SH-SY5Y (cell line): ENCODE measurements around the gene ZNF415.

ENCODE experiments used
- GATA2 ChIP-seq: IDR thresholded peaks from 2 replicates; pipeline ENCODE4 v1.6.1; 2011; ENCODE audit warnings: mild to moderate bottlenecking, low read depth, low read length
- GATA3 ChIP-seq: IDR thresholded peaks from 2 replicates; pipeline ENCODE4 v1.6.1; 2011; ENCODE audit warnings: low read depth, mild to moderate bottlenecking, low read length, moderate library complexity

The ZNF415 gene

GRCh38 chr19:53130506-53130905 lies 2.2 kb downstream of the ZNF415 start:
- TF ChIP-seq GATA2 (no peak), GATA3 (no peak)

DNA sequence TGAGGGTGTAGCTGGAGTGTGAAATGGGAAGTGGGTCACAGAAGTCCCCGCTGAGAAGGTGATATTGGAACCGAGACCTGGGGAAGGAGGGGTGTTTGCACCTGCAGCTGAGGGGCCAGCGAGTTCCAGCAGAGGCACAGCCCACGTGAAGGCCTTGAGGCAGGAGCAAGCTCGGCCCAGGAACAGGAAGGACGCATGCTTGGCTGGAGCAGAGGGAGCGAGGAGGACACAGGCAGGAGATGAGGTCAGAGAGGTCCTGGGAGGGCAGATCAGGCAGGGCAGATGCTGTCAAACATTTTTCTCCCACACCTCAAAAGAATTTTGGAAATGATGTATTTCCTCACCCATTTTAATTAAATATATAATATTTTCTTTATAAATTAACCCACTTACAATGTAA lies 9.3 kb downstream of the ZNF415 start:
- TF ChIP-seq GATA2 (no peak), GATA3 (no peak)

DNA sequence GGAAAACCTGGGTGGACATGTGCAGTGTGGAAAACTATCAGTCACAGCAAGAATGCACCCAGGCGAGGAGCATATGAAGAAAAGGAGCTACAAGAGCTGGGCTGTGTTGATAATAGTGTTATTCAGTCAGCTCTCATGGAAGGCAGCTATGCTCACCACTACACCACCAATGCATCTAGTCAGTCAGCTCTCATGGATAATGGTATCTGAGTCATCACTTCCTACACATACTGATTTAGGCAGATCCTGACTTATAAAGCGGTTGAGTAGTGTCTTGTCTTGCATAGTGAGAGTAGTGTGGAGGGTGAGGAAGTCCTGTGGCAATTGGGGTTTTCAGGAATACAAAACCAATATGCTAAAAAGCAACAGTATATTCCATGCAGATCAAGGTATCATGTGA lies 20.4 kb downstream of the ZNF415 start:
- TF ChIP-seq GATA3 (no peak), GATA2 (no peak)

DNA sequence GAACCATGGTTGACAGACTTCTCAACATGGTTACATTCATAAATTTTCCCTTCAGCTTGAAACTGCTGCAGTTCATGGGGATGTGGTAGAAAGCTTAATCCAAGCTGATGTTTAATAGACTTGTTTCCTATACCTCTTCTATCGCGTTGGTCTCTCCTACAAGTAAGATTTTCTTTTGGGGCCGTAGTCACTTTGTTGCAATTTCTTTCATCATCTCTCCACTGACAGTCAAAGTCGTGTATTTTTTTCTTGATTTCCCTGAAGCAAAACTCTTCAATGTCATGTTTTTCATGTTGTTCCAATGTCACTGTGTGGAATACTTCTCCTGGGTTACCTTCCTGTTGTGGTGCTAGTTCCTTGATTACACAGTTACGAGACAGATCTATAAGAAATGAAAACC lies 23.2 kb downstream of the ZNF415 start:
- TF ChIP-seq GATA3, result no peak
- no peak for TF ChIP-seq GATA2

GRCh38 chr19:53103234-53104203 lies 29.2 kb downstream of the ZNF415 start, which contains the start of gene ZNF160:
ZNF160 (minus strand) TSS chr19:53103422; CDS start chr19:53086276, 17,146 bp downstream.
- no peak for TF ChIP-seq GATA3
- TF ChIP-seq GATA2, result no peak

- TF ChIP-seq GATA2 (no peak), GATA3 (no peak)
Observed at GRCh38 chr19:53102756-53103233, 29.9 kb downstream of the ZNF415 start.

DNA sequence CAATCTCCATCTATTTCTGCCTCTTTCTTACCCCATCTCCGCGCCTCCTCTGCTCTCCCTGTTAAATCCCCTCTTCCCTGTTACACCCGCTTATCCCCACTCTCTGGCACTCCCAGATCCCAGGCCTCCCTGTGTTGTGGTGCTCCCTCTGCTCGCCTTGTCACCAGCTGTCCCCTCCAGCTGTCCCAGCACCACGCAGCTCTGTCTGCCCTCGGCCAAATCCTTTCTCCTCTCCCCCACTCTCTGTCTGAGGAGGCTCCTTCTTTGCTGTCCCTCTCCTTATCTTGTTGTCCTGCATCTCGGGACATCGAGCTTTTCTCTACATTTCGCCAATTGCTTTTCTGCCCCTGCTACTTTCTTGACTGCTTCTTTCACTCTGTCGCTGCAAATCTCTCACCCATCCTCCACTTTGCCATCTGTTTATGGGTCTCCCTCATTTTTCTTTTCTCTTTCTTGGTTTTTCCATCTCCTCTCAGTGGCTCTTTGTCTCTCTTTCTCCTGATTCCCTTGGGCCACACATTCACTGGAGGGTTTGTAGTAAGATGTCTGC lies 30.4 kb downstream of the ZNF415 start:
- no peak for TF ChIP-seq GATA2

- TF ChIP-seq GATA3, result no peak
Observed at GRCh38 chr19:53101518-53101917, 31.2 kb downstream of the ZNF415 start.

GRCh38 chr19:53094754-53095575 lies 37.7 kb downstream of the ZNF415 start:
- TF ChIP-seq GATA3 (no peak), GATA2 (no peak)

- TF ChIP-seq GATA2, result no peak
- TF ChIP-seq GATA3, result no peak
Observed at GRCh38 chr19:53092723-53093122, 40.0 kb downstream of the ZNF415 start.

DNA sequence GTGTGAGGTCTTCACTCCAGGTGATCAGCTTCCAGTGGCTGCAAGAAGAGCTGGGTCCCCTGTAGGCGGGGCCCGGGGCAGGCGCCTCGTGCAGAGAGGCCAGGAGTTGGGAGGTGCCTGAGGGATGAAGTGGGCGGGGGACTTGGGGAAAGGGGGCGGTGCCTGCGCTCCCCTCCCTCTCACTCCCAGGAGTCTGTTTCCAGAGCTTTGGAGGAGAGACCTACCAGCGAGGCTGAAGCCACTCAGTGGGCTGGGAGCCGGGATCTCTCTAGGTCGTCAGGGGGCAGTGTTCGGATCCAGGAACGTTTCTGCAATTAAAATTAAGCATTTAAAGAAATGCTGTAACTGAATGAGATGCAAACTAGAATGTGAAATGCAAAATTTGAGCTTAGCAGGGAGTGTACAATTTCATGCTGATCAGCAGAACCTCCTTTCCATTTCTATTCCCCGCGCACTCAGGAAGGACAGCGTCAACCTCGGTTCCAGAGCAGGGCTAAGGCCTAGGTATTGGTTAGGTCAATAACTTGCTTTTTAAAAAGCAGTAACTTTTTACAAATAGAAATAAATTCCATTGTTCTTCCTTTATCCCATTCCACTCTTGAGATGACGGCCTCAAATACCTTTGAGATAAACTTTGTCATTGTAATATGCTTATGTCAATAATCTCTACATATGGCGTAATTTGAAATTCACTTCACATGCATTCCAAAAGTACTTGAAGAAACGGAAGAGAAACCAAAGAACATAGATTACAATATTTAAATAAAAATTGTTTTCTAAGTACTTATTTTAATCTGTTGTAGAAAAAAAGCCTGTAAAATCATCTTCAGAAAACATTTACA lies 41.1 kb downstream of the ZNF415 start:
- no peak for TF ChIP-seq GATA2
- TF ChIP-seq GATA3, result no peak

DNA sequence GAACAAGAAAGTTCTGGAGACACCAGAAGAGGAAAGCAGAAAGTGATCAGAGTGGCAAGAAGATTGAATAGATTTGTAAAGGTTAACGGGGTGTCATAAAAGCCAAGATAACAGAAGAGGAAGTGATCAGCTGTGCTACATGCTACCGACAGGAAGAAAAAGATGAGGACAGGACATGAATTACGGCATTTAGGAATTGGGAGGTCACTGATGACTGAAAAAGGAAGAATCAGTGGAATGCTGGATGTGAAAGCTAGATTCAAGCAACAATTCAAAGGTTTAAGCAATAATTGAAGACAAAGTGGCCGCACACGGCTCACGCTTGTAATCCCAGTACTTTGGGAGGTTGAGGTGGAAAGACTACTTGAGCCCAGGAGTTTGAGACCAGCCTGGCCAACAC lies 44.6 kb downstream of the ZNF415 start:
- TF ChIP-seq GATA3 (no peak), GATA2 (no peak)

GRCh38 chr19:53086949-53087348 lies 45.8 kb downstream of the ZNF415 start:
- TF ChIP-seq GATA2 (no peak), GATA3 (no peak)
